Panc1 (cell line): ENCODE measurements around the gene SIGLEC1. TPM values are rescaled to one million over a fixed set of nuclear protein-coding genes. Genes with fewer than 3 reads are reported as not detected.

Experiments
- ATAC-seq: fragments of 200-7000 bp; cut with Tn5 transposase; 2 replicates; pipeline ENCODE4 v1.9.1; 2020; ENCODE audit warnings: mild to moderate bottlenecking, moderate library complexity
- BruUV-seq: library from RNA; stranded (reverse); fragments of 400-500 nt; replicated peaks from 2 replicates; lab custom pipeline; 2021; lab: Mats Ljungman, UMichigan
- CTCF ChIA-PET: fragments of 300-600 bp; sonication (Branson Sonifier 250); formaldehyde crosslinking; loops from one replicate; lab custom pipeline; 2022; ENCODE audit warnings: antibody characterized with exemption; lab: Charles Lee
- POLR2A ChIA-PET: fragments of 300-600 bp; sonication (Branson Sonifier 250); formaldehyde crosslinking; loops from one replicate; lab custom pipeline; 2022; ENCODE audit warnings: antibody characterized with exemption; lab: Charles Lee
- DNase-seq: peaks from one replicate; pipeline ENCODE4 v3.0.0-alpha.2; 2010; ENCODE audit warnings: low read depth, low spot score
- H3K27ac ChIP-seq: 2 replicates; pipeline ENCODE4 v1.5.1; 2011; ENCODE audit warnings: mild to moderate bottlenecking, low read length, inconsistent platforms
- H3K27me3 ChIP-seq: fragments of 200-500 bp; sonication (Bioruptor generic); 2 replicates; pipeline ENCODE4 v1.6.0; 2014; ENCODE audit warnings: low read length, inconsistent platforms; ENCODE audit not compliant: control insufficient read depth, insufficient read depth
- H3K36me3 ChIP-seq: fragments of 200-500 bp; sonication (Bioruptor generic); 2 replicates; pipeline ENCODE4 v1.5.1; 2014; ENCODE audit warnings: inconsistent platforms, mild to moderate bottlenecking, low read length, moderate library complexity; ENCODE audit not compliant: control insufficient read depth, insufficient read depth
- H3K4me1 ChIP-seq: 2 replicates; pipeline ENCODE4 v1.5.1; 2011; ENCODE audit warnings: inconsistent platforms, mild to moderate bottlenecking, low read length, moderate library complexity; ENCODE audit not compliant: control insufficient read depth, insufficient read depth
- H3K4me3 ChIP-seq, 2 experiments: 2 replicates each; pipeline ENCODE4 v1.5.1; 2011 to 2012; ENCODE audit warnings: low read depth in 2 of 2, low read length in 2 of 2, mild to moderate bottlenecking in 2 of 2, inconsistent platforms in 1 of 2, moderate library complexity in 1 of 2
- H3K9me3 ChIP-seq: fragments of 200-500 bp; sonication (Bioruptor generic); 2 replicates; pipeline ENCODE4 v1.5.1; 2014; ENCODE audit warnings: low read depth, mild to moderate bottlenecking, inconsistent platforms, low read length, moderate library complexity; ENCODE audit not compliant: control insufficient read depth, insufficient read depth
- CTCF ChIP-seq: fragments of 450-650 bp; IDR thresholded peaks from 2 replicates; pipeline ENCODE4 v1.5.1; 2017; ENCODE audit warnings: mild to moderate bottlenecking
- POLR2AphosphoS5 ChIP-seq: IDR thresholded peaks from 2 replicates; pipeline ENCODE4 v1.6.1; 2012; ENCODE audit warnings: mild to moderate bottlenecking, low read depth, low read length, moderate library complexity
- REST ChIP-seq, 2 experiments: IDR thresholded peaks; 2 replicates each; pipeline ENCODE4 v1.6.1; 2011 to 2012; ENCODE audit warnings: low read depth in 2 of 2, control low read depth in 1 of 2, low read length in 1 of 2, mild to moderate bottlenecking in 1 of 2, moderate library complexity in 1 of 2; ENCODE audit not compliant: insufficient read depth in 1 of 2
- SIN3A ChIP-seq: IDR thresholded peaks from 2 replicates; pipeline ENCODE4 v1.6.1; 2012; ENCODE audit warnings: low read depth, mild to moderate bottlenecking, low read length, moderate library complexity, borderline replicate concordance; ENCODE audit not compliant: insufficient read depth
- TCF7L2 ChIP-seq: IDR thresholded peaks from 2 replicates; pipeline ENCODE4 v1.6.1; 2011; ENCODE audit warnings: mild to moderate bottlenecking, low read depth, low read length, inconsistent platforms
- in situ Hi-C: cut with HindIII; loops from 2 replicates; pipeline ENCODE4 v1.10.0; 2016; ENCODE audit warnings: low sequenced_read_pairs, low pct_unique_long_range_greater_than_20kb
- intact Hi-C: fragments of 100-400 bp; cut with micrococcal nuclease; formaldehyde crosslinking; loops from one replicate; pipeline ENCODE4 v1.10.0; 2022; ENCODE audit not compliant: unreplicated experiment
- total RNA-seq: library from RNA; stranded (reverse); gene quantifications from one replicate; pipeline ENCODE4 v1.2.1, GENCODE V29; 2021; ENCODE audit not compliant: unreplicated experiment

The SIGLEC1 gene
- total RNA-seq, 1 experiment from 2014 or later = 0.03 TPM

- in situ Hi-C loops = no loop called here
- Histone ChIP-seq H3K4me1 (no peaks in the 10 kb centered on the region; the same call in 1 of the 2 replicates), H3K36me3 (no peaks in the 10 kb centered on the region), H3K4me3 (no peak overlapping the region), H3K27me3 (peaks cover 6% of the 10 kb centered on the region), H3K9me3 (no peaks in the 10 kb centered on the region), H3K27ac (no peak overlapping the region)
- CTCF ChIA-PET = interaction anchor here (1.5 kb wide), 1 partner anchor 14 kb away, joined by 5 read pairs; the partner anchor contains the start of gene ADISSP
- intact Hi-C loops = no loop called here
- POLR2A ChIA-PET = no interaction called here
- no peak for DNase-seq
- no TSS peak for BruUV-seq
- no peak for ATAC-seq
- TF ChIP-seq SIN3A = no peak
- no peak for TF ChIP-seq TCF7L2
- no peak for TF ChIP-seq CTCF
- no peak for TF ChIP-seq REST (IDR thresholded peaks at IDR 0.05; ENCODE audit: insufficient read depth in 1 of 2, low read depth in 2 of 2, low read length in 1 of 2)
- no peak for TF ChIP-seq POLR2AphosphoS5
These were observed 41.9 kb upstream of the SIGLEC1 start for GRCh38 chr20:3754276-3754630.

- DNase-seq (no peak), ATAC-seq (no peak)
- no peaks in the 10 kb centered on the region; the same call in 1 of the 2 replicates for H3K4me1 ChIP-seq
- no peak overlapping the region for H3K4me3 ChIP-seq
- no peaks in the 10 kb centered on the region for H3K36me3 ChIP-seq
- BruUV-seq = TSS peak; percentile 95
- H3K9me3 ChIP-seq = no peaks in the 10 kb centered on the region
- intact Hi-C loops = loop anchor here (1.0 kb wide), 1 partner anchor 28 kb away; the partner anchor contains the start of gene SPEF1
- ChIA-PET CTCF (interaction anchor here (0.5 to 1.7 kb wide), 4 partner anchors 15 to 65 kb away, joined by 5 to 11 read pairs (median 8); partner anchors contain the start of genes ADISSP and SPEF1), POLR2A (no interaction called here)
- H3K27me3 ChIP-seq = peaks cover 6% of the 10 kb centered on the region
- in situ Hi-C loops = no loop called here
- no peak overlapping the region for H3K27ac ChIP-seq
- TF ChIP-seq TCF7L2 (no peak), POLR2AphosphoS5 (no peak), CTCF (no peak), SIN3A (no peak), REST (IDR thresholded peaks at IDR 0.05; ENCODE audit: insufficient read depth in 1 of 2, low read depth in 2 of 2, low read length in 1 of 2) (no peak)
These were observed 41.3 kb upstream of the SIGLEC1 start for GRCh38 chr20:3753501-3754275.
